ENCODE data around the gene GUCY1A1.

The GUCY1A1 gene

GRCh38 chr4:155735496-155735895, 68.8 kb downstream of the GUCY1A1 start:
- FAIRE-seq (no peak), DNase-seq (ENCODE audit: low spot score) (no peak)

DNA sequence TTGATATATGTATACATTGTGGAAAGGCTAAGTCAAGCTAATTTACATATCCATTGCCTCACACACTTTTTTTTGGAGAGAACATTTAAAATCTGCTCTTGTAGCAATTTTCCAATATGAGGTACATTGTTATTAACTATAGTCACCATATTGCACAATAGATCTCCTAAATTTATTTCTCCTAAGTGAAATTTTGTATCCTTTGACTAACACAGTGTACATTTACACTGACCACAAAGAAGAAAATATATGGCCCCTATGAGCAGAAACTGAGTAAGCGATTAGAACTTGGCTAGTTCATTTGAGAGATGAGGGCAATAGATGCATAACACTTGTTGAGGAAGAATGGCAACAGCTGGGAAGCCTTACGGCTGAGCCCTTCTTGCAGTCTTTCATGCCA, 71.9 kb downstream of the GUCY1A1 start:
- no peak for FAIRE-seq
- no peak for DNase-seq (ENCODE audit: low spot score)

GRCh38 chr4:155741546-155741945, 74.9 kb downstream of the GUCY1A1 start:
- FAIRE-seq (no peak), DNase-seq (ENCODE audit: low spot score) (no peak)

- no peak for DNase-seq (ENCODE audit: low spot score)
- FAIRE-seq, result no peak
Observed at GRCh38 chr4:155742310-155743015, 75.8 kb downstream of the GUCY1A1 start.

DNA sequence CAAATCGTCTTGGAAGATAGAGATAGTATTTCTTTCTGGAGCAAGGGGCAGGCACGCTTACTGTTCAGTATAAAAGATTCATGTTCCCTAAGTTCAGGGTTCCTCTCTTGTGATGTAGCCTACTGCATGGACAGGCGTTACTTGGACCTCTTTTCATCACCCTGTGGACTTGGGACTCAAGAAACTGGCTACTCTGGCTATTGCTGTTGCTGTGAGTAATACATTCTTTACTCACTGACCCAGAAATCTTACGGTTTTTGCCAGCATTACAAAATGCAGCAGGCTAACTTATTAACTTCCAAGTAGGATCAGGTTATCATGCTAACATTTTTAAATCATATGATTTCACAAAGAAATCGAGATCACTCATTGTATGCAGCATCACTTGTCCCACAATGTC, 79.3 kb downstream of the GUCY1A1 start:
- no peak for FAIRE-seq

GRCh38 chr4:155748039-155748438, 81.4 kb downstream of the GUCY1A1 start:
- no peak for DNase-seq (ENCODE audit: low spot score)
- FAIRE-seq, result no peak

More for the DNA sequence above, 79.3 kb downstream of the GUCY1A1 start:
- DNase-seq (ENCODE audit: low spot score), result no peak

DNA sequence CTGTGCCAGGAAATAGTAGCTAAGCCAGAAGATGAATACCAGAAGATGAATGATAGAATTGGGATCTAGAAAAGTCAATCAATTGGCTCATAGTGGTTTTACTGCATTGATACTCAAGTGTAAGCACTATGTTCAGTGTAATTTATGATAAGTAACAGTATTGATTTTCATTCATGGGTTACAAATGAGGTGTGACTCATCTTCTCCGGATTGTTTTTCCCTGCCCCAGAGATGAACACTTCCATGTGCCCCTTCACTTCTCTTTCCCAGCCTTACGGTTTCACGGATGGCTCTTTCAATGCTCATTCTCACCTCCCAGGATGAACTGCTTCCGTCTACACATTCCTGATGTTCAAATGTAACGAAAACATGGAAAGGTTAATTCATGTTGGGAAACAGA, 82.4 kb downstream of the GUCY1A1 start:
- no peak for FAIRE-seq
- DNase-seq (ENCODE audit: low spot score), result no peak

GRCh38 chr4:155751569-155751968, 84.9 kb downstream of the GUCY1A1 start:
- DNase-seq (ENCODE audit: low spot score) (no peak), FAIRE-seq (no peak)

GRCh38 chr4:155757745-155758265, 91.2 kb downstream of the GUCY1A1 start:
- FAIRE-seq (no peak), DNase-seq (ENCODE audit: low spot score) (no peak)

GRCh38 chr4:155758481-155759371, 92.1 kb downstream of the GUCY1A1 start, which contains the start of gene GUCY1B1:
GUCY1B1 (plus strand) TSS chr4:155759021; CDS start chr4:155759141, 120 bp downstream.
- FAIRE-seq (no peak), DNase-seq (ENCODE audit: low spot score) (peak; percentile 82)

DNA sequence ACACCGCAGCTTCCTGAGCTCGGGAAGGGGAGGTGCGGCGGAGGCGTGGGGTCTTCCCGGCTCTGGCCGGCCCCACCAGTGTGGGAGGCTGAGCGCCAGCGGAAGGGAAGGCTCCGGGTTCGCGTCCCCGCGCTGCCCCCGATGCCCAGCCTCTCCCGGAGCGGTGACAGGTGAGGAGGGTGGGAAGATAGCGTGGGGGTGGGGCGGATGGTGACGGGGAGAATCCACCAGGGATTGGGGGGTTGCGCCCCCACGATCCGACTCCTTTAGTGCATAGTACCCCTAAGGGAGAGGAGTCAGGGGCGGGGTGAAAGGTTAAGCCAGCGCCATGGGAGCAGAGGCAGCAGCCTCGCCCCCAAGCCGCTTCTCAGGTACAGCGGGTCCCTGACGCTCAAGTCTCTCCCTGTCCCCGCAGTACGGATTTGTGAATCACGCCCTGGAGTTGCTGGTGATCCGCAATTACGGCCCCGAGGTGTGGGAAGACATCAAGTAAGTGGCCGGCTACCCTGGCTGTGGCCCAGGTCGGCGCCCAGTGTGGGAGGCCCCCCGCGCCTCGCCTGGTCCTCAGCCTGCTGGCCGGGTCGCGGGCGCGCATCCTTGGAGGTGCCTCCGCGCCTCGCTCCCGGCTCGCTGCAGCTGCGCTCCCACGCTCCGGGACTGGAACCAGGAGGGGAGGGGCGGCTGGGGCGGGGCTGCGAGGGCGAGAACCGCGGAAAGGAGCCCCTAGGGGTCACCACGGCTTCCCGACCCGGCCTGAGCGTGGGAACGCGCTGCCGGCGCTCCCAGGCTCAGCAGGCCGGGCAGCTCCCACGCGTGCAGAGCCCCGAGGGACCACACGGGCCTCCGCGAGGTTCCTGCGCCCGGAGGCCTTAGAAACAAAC, 93.0 kb downstream of the GUCY1A1 start:
- no peak for FAIRE-seq
- DNase-seq (ENCODE audit: low spot score), result no peak

DNA sequence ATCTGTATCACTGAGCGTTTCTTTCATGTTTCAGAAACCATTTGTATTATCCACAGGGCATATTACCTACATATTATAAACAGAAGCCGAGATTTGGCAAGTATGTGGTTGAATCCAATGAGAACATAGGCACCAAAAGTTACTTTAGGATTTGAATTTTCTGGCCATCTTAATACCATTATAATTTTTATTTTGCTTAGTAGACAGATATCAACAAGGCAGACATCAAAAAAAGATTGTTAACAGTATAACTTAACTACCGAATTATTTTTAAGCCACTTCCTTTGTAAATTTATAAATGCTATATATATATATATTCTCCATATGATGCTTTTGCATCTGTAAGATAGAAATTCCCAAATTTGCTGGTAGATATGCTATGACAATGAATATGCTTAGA, 94.4 kb downstream of the GUCY1A1 start:
- no peak for DNase-seq (ENCODE audit: low spot score)
- no peak for FAIRE-seq

- no peak for DNase-seq (ENCODE audit: low spot score)
- no peak for FAIRE-seq
Observed at GRCh38 chr4:155761916-155762315, 95.3 kb downstream of the GUCY1A1 start.

DNA sequence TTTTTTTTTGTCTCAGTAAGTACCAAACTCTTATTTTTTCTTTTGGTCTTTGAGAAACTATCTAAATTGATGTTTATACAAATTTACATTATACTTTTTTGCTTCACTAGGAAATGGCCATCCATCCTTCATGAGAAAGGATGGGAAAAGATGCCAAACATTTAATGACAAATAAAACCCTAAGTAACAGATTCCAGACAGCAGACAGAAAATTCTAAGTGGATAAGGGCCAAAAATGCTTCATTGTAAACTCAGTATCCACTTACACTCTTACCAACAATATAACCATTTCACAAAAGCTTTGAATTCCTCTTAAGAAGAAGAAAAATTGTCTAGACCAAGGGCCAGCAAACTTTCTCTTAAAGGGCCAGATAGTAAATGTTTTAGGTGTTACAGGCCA, 95.7 kb downstream of the GUCY1A1 start:
- DNase-seq (ENCODE audit: low spot score), result no peak
- FAIRE-seq, result no peak

- DNase-seq (ENCODE audit: low spot score) (no peak), FAIRE-seq (no peak)
Observed at GRCh38 chr4:155763551-155763950, 96.9 kb downstream of the GUCY1A1 start.

DNA sequence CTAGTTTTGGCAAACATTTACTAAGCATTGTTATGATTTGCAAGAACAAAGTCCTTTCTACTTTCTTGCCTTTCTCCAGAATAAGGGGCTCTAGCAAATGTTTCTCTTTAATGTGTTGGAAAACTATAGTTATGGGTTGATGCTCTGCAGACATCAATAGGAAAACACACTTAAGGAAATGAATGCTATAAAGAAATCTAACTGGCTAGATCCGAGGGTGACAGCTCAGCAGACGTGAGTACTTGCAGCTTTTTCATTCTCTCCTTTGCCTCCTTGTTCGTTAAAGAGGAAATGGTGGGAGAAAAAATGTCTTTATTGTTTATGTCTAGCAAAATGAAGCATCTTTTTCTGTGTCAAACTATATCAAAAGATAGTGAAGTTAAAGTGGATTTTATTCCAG, 98.5 kb downstream of the GUCY1A1 start:
- FAIRE-seq (no peak), DNase-seq (ENCODE audit: low spot score) (no peak)

DNA sequence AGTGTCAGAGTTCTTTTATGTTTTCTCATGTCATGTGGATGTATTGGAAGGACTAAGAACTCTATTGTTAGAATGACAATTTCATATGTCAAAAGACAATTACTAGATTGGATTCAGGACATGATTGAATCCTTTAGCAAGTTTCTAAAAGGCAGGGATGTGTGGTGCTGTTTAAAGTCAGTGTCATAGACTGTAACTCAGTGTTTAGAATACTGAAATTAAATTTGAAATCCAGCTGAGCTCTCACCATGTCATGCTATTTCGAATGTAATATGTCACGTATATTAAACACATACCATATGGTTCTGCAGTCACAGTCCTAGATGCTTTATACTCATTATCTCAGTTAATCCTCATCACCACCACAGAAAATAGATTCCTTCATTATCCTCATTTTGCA, 100.0 kb downstream of the GUCY1A1 start:
- no peak for FAIRE-seq
- DNase-seq (ENCODE audit: low spot score), result no peak

GRCh38 chr4:155768370-155768769, 101.7 kb downstream of the GUCY1A1 start:
- no peak for FAIRE-seq
- no peak for DNase-seq (ENCODE audit: low spot score)

DNA sequence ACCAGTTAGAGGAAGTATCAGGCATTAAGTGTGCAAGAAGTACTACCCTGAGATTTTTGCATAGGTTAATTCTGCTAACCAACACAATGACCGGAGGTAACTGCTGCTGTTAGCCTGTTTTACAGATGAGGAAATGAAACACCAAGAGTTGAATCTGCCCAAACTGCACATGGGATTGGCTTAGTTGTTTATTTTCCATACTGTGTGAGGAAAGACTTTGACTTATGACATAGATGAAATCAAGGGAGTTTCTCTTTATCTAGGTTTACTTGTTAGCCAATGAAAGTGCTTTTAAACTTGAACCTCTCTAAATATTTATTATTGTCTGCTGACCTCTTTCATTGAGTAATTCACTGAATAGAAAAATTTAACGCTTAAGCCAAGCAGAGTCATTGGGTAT, 102.4 kb downstream of the GUCY1A1 start:
- DNase-seq (ENCODE audit: low spot score) (no peak), FAIRE-seq (no peak)

DNA sequence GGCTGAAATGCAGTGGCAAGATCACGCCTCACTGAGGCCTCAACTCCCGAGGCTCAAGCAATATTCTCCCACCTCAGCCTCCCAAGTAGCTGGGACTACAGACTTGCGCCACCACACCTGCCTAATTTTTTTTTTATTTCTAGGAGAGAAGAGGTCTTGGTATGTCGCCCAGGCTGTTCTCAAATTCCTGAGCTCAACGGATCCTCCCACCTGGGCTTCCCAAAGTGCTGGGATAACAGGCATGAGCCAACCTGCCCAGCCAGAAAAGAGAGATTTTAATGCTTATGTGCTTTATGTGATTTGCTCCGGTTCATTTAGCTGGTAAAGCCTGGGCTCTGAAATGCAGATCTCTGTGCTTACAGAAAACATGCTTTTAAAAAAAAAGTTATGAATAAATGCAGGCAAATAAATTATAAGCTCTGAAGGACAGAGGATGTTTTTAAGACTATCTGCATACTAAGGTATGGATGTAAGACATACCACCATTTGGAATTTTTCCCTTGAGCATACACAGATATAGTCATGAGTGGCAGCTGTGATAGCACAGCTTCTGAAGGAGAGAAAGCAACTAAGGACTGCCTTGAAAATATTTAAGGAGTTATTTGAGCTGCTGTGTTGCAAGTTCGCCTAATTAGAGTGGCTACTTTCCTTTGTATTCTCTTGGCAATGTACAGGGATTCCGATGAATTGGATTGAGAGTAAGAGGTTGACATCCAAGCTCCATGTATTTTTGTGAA, 106.0 kb downstream of the GUCY1A1 start:
- DNase-seq (ENCODE audit: low spot score) (no peak), FAIRE-seq (no peak)
